ENCODE data around the gene DNAJA4. TPM values are rescaled to one million over a fixed set of nuclear protein-coding genes. Genes with fewer than 3 reads are reported as not detected.

DNAJA4 gene
- polyA plus RNA-seq, 1 of the 3 experiments (the other 2 are of a cell fraction), result 0.03 TPM

- 61% methylated on average over 3 of the region's 5 CpGs for WGBS (ENCODE audit: low lambda C conversion rate)
- no peaks in the 10 kb centered on the region for H3K79me2 ChIP-seq (ENCODE audit: insufficient read depth)
- H3K9me3 ChIP-seq, result no peaks in the 10 kb centered on the region
- peaks cover 5% of the 10 kb centered on the region; the same call in 1 of the 2 replicates for H3K27me3 ChIP-seq (ENCODE audit: insufficient read depth)
- no peak overlapping the region for H3K4me2 ChIP-seq
- TF ChIP-seq TAF1 (IDR thresholded peaks at IDR 0.05; ENCODE audit: borderline replicate concordance, low read depth, low read length) (no peak), GATA2 (CRISPR knock-in tag; IDR thresholded peaks at IDR 0.05) (no peak), ZBTB33 (IDR thresholded peaks at IDR 0.05; ENCODE audit: borderline replicate concordance, low read depth) (no peak), NFIC (IDR thresholded peaks at IDR 0.05; ENCODE audit: borderline replicate concordance) (no peak), CTCF (IDR thresholded peaks at IDR 0.05) (peak; percentile 59), MEF2A (IDR thresholded peaks at IDR 0.05; ENCODE audit: borderline replicate concordance, low read depth) (no peak), EP300 (IDR thresholded peaks at IDR 0.05; ENCODE audit: borderline replicate concordance in 1 of 2, low read depth in 1 of 2, low read length in 1 of 2) (no peak), SMC3 (IDR thresholded peaks at IDR 0.05; ENCODE audit: low read depth, low read length) (peak; percentile 30), FOSL2 (IDR thresholded peaks at IDR 0.05; ENCODE audit: borderline replicate concordance, low read depth) (no peak)
- TF ChIP-seq, protein P1, sequence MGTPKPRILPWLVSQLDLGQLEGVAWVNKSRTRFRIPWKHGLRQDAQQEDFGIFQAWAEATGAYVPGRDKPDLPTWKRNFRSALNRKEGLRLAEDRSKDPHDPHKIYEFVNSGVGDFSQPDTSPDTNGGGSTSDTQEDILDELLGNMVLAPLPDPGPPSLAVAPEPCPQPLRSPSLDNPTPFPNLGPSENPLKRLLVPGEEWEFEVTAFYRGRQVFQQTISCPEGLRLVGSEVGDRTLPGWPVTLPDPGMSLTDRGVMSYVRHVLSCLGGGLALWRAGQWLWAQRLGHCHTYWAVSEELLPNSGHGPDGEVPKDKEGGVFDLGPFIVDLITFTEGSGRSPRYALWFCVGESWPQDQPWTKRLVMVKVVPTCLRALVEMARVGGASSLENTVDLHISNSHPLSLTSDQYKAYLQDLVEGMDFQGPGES (IDR thresholded peaks at IDR 0.05; ENCODE audit: low read depth, low read length), result no peak
- no peaks in the 10 kb centered on the region for H3K9me2 ChIP-seq
- ChIA-PET POLR2A (no interaction called here), CTCF (interaction anchor here (0.6 to 11.0 kb wide), 26 partner anchors 8 to 662 kb away, joined by 3 to 168 read pairs (median 5); partner anchors contain the start of gene CIB2)
- H3K36me3 ChIP-seq (replicated peaks in 1 of 2; ENCODE audit: control insufficient read depth in 1 of 2, insufficient read depth in 2 of 2, low read length in 1 of 2), result no peaks in the 10 kb centered on the region
- no peaks in the 10 kb centered on the region for H4K20me1 ChIP-seq (ENCODE audit: insufficient read depth)
- H3K9ac ChIP-seq, result no peak overlapping the region
- DNase-seq, result peak; percentile 72
- no peak overlapping the region for H2AFZ ChIP-seq (ENCODE audit: low read depth)
- peaks cover 0 to 12% of the 10 kb centered on the region in 2 experiments; a peak in 1 of 4 replicates for H3K4me1 ChIP-seq (ENCODE audit: control insufficient read depth in 1 of 2, insufficient read depth in 2 of 2, low read depth in 1 of 2, low read length in 1 of 2)
- no peak overlapping the region for H3K4me3 ChIP-seq (ENCODE audit: low read depth in 2 of 2, low read length in 1 of 2)
- H3K27ac ChIP-seq (ENCODE audit: low read depth in 2 of 2, low read length in 1 of 2), result no peak overlapping the region
- no peaks in the 10 kb centered on the region for H3F3A ChIP-seq (replicated peaks; ENCODE audit: insufficient read depth)
These were observed 22.2 kb upstream of the DNAJA4 start for GRCh38 chr15:78242128-78242527.

GRCh38 chr15:78243058-78243457 is 21.3 kb upstream of the DNAJA4 start:
- Histone ChIP-seq H3K4me1 (ENCODE audit: control insufficient read depth in 1 of 2, insufficient read depth in 2 of 2, low read depth in 1 of 2, low read length in 1 of 2) (peaks cover 0 to 12% of the 10 kb centered on the region in 2 experiments; a peak in 1 of 4 replicates), H3K9ac (no peak overlapping the region), H3F3A (replicated peaks; ENCODE audit: insufficient read depth) (no peaks in the 10 kb centered on the region), H2AFZ (ENCODE audit: low read depth) (no peak overlapping the region), H3K4me2 (no peak overlapping the region), H3K79me2 (ENCODE audit: insufficient read depth) (no peaks in the 10 kb centered on the region), H4K20me1 (ENCODE audit: insufficient read depth) (no peaks in the 10 kb centered on the region), H3K27me3 (ENCODE audit: insufficient read depth) (no peaks in the 10 kb centered on the region), H3K4me3 (ENCODE audit: low read depth in 2 of 2, low read length in 1 of 2) (no peak overlapping the region), H3K9me2 (no peaks in the 10 kb centered on the region), H3K9me3 (no peaks in the 10 kb centered on the region), H3K27ac (ENCODE audit: low read depth in 2 of 2, low read length in 1 of 2) (no peak overlapping the region), H3K36me3 (replicated peaks in 1 of 2; ENCODE audit: control insufficient read depth in 1 of 2, insufficient read depth in 2 of 2, low read length in 1 of 2) (no peaks in the 10 kb centered on the region)
- CTCF ChIA-PET, result interaction anchor here (0.7 to 11.0 kb wide), 14 partner anchors 18 to 284 kb away, joined by 3 to 168 read pairs (median 4); partner anchors contain the start of gene CIB2
- no peak for DNase-seq
- POLR2A ChIA-PET, result interaction anchor here (0.6 to 0.8 kb wide), 2 partner anchors 94 to 98 kb away, joined by 3 read pairs; partner anchors contain the start of gene IDH3A
- WGBS (ENCODE audit: low lambda C conversion rate), result 78% methylated on average over 5 of the region's 6 CpGs
- TF ChIP-seq GATA2 (CRISPR knock-in tag; IDR thresholded peaks at IDR 0.05), result no peak
- no peak for TF ChIP-seq SIN3A (IDR thresholded peaks at IDR 0.05; ENCODE audit: borderline replicate concordance, low read depth, low read length)
- no peak for TF ChIP-seq RAD21 (IDR thresholded peaks at IDR 0.05; ENCODE audit: low read length)
- TF ChIP-seq GABPA (IDR thresholded peaks at IDR 0.05; ENCODE audit: low read depth), result no peak
- no peak for TF ChIP-seq REST (IDR thresholded peaks at IDR 0.05; ENCODE audit: low read depth, low read length)
- TF ChIP-seq NRF1 (IDR thresholded peaks at IDR 0.05; ENCODE audit: low read depth, low read length), result no peak
- TF ChIP-seq NFIC (IDR thresholded peaks at IDR 0.05; ENCODE audit: borderline replicate concordance), result no peak
- no peak for TF ChIP-seq FOXM1 (IDR thresholded peaks at IDR 0.05; ENCODE audit: low read depth)
- no peak for TF ChIP-seq YY1 (IDR thresholded peaks at IDR 0.05; ENCODE audit: low read depth)
- no peak for TF ChIP-seq TAF1 (IDR thresholded peaks at IDR 0.05; ENCODE audit: borderline replicate concordance, low read depth, low read length)
- no peak for TF ChIP-seq JUND (IDR thresholded peaks at IDR 0.05)
- no peak for TF ChIP-seq SMC3 (IDR thresholded peaks at IDR 0.05; ENCODE audit: low read depth, low read length)
